HepG2 (cell line): ENCODE results near the gene COASY. TPM values are rescaled to one million over a fixed set of nuclear protein-coding genes. Genes with fewer than 3 reads are reported as not detected.

Experiments
- GATA4 ChIP-seq: sonication (generic); IDR thresholded peaks from 2 replicates; pipeline ENCODE4 v1.6.1; 2016; ENCODE audit warnings: antibody characterized with exemption, low read depth, borderline replicate concordance
- HNRNPL ChIP-seq: fragments of 200-400 bp; formaldehyde crosslinking; IDR thresholded peaks from 2 replicates; pipeline ENCODE4 v1.6.1; 2017; ENCODE audit warnings: mild to moderate bottlenecking, low read depth, low read length
- IKZF4 ChIP-seq: sonication (generic); formaldehyde crosslinking; IDR thresholded peaks from 2 replicates; pipeline ENCODE4 v1.5.1; 2020; ENCODE audit warnings: borderline replicate concordance, mild to moderate bottlenecking, low read depth, missing genetic modification reagents; ENCODE audit errors: not compliant biosample characterization
- NFIB ChIP-seq: sonication (generic); formaldehyde crosslinking; IDR thresholded peaks from 2 replicates; pipeline ENCODE4 v1.9.0; 2021; ENCODE audit warnings: missing genetic modification reagents, mild to moderate bottlenecking, borderline replicate concordance
- RXRB ChIP-seq: IDR thresholded peaks from 2 replicates; pipeline ENCODE4 v1.6.1; 2016; ENCODE audit warnings: borderline replicate concordance, missing genetic modification reagents, missing compliant biosample characterization
- ZBTB7B ChIP-seq: sonication (generic); formaldehyde crosslinking; IDR thresholded peaks from 2 replicates; pipeline ENCODE4 v1.4.0; 2020; ENCODE audit warnings: missing genetic modification reagents
- ZC3H13 ChIP-seq: sonication (generic); formaldehyde crosslinking; IDR thresholded peaks from 2 replicates; pipeline ENCODE4 v1.8.1; 2023; ENCODE audit warnings: mild to moderate bottlenecking, missing genetic modification reagents, moderate library complexity
- ZKSCAN8 ChIP-seq: IDR thresholded peaks from 2 replicates; pipeline ENCODE4 v1.6.1; 2016; ENCODE audit warnings: borderline replicate concordance, missing genetic modification reagents, missing compliant biosample characterization
- ZMYM3 ChIP-seq: sonication (generic); formaldehyde crosslinking; IDR thresholded peaks from 2 replicates; pipeline ENCODE4 v1.5.1; 2020; ENCODE audit warnings: mild to moderate bottlenecking, missing genetic modification reagents
- ZNF317 ChIP-seq: sonication (generic); formaldehyde crosslinking; IDR thresholded peaks from 2 replicates; pipeline ENCODE4 v1.5.0; 2020; ENCODE audit warnings: mild to moderate bottlenecking, missing genetic modification reagents
- ZNF567 ChIP-seq: sonication (generic); formaldehyde crosslinking; IDR thresholded peaks from 2 replicates; pipeline ENCODE4 v1.8.1; 2023; ENCODE audit warnings: mild to moderate bottlenecking, missing genetic modification reagents, borderline replicate concordance
- ZNF772 ChIP-seq: sonication (generic); formaldehyde crosslinking; IDR thresholded peaks from 2 replicates; pipeline ENCODE4 v1.5.0; 2020; ENCODE audit warnings: mild to moderate bottlenecking, missing genetic modification reagents
- ZNF773 ChIP-seq: sonication (generic); formaldehyde crosslinking; IDR thresholded peaks from 2 replicates; pipeline ENCODE4 v1.4.0; 2020; ENCODE audit warnings: missing genetic modification reagents, borderline replicate concordance
- ZNF850 ChIP-seq: sonication (generic); formaldehyde crosslinking; conservative IDR thresholded peaks from 2 replicates; pipeline ENCODE4 v1.9.0; 2021; ENCODE audit warnings: mild to moderate bottlenecking, missing genetic modification reagents
- polyA plus RNA-seq, 8 experiments: library from polyadenylated mRNA; depleted of rRNA in 3 of 8; stranded (reverse) in 7 of 8; unstranded in 1 of 8; fragments of >200 nt; fragmentation: Illumina TruSeq in 4 of 8; extraction: Trizol in 4 of 8; gene quantifications; 2 replicates each; pipeline versions ENCODE4 v1.2.1 to v1.2.3, GENCODE V29; 2011 to 2016; ENCODE audit warnings: low read depth in 4 of 8, missing spikeins in 1 of 8, mixed read lengths in 1 of 8; ENCODE audit not compliant: insufficient read depth in 1 of 8
- total RNA-seq, 5 experiments: library from RNA; depleted of rRNA; stranded (reverse); fragments of >200 nt; fragmentation: Illumina TruSeq; extraction: Trizol; gene quantifications; 2 replicates each; pipeline ENCODE4 v1.2.3, GENCODE V29; 2016; ENCODE audit warnings: low read depth in 1 of 5
- TF ChIP-seq, protein P1 (sequence below): sonication (generic); formaldehyde crosslinking; IDR thresholded peaks from 2 replicates; pipeline ENCODE4 v1.4.0; 2020; ENCODE audit warnings: missing genetic modification reagents
- TF ChIP-seq, protein P2 (sequence below): sonication (generic); formaldehyde crosslinking; IDR thresholded peaks from 2 replicates; pipeline ENCODE4 v1.5.0; 2020; ENCODE audit warnings: mild to moderate bottlenecking, missing genetic modification reagents, moderate library complexity
- TF ChIP-seq, protein P3 (sequence below): sonication (generic); formaldehyde crosslinking; IDR thresholded peaks from 2 replicates; pipeline ENCODE4 v1.4.0; 2020; ENCODE audit warnings: missing genetic modification reagents
- TF ChIP-seq, protein P4 (sequence below): sonication (generic); formaldehyde crosslinking; IDR thresholded peaks from 2 replicates; pipeline ENCODE4 v1.5.1; 2020; ENCODE audit warnings: mild to moderate bottlenecking, missing genetic modification reagents, moderate library complexity

COASY gene
- total and polyA plus RNA-seq, 2 of the 13 experiments (the other 11 are each of a cell fraction or from before 2014, with no cell fraction given): 90.7 to 125 TPM

DNA sequence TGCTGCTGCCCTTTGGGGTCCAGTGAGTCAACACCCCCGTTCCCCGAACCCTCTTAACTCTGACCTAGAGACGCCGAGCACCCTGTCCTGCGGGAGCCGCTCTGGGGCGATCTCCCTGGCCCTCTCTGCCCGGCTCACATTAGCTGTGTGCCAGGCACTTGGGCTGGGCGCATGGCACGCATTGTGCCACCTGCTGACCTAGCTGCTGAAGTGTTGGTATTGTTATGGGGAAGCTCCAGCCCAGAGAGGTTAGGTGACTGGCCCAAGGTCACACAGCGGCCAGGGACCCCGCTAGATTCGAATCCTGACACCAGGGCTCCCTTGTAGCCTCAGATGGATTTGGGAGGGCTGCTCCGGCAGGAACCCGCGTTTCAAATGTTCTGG lies 8.1 kb upstream of the COASY start (continued):
- TF ChIP-seq, protein P1, sequence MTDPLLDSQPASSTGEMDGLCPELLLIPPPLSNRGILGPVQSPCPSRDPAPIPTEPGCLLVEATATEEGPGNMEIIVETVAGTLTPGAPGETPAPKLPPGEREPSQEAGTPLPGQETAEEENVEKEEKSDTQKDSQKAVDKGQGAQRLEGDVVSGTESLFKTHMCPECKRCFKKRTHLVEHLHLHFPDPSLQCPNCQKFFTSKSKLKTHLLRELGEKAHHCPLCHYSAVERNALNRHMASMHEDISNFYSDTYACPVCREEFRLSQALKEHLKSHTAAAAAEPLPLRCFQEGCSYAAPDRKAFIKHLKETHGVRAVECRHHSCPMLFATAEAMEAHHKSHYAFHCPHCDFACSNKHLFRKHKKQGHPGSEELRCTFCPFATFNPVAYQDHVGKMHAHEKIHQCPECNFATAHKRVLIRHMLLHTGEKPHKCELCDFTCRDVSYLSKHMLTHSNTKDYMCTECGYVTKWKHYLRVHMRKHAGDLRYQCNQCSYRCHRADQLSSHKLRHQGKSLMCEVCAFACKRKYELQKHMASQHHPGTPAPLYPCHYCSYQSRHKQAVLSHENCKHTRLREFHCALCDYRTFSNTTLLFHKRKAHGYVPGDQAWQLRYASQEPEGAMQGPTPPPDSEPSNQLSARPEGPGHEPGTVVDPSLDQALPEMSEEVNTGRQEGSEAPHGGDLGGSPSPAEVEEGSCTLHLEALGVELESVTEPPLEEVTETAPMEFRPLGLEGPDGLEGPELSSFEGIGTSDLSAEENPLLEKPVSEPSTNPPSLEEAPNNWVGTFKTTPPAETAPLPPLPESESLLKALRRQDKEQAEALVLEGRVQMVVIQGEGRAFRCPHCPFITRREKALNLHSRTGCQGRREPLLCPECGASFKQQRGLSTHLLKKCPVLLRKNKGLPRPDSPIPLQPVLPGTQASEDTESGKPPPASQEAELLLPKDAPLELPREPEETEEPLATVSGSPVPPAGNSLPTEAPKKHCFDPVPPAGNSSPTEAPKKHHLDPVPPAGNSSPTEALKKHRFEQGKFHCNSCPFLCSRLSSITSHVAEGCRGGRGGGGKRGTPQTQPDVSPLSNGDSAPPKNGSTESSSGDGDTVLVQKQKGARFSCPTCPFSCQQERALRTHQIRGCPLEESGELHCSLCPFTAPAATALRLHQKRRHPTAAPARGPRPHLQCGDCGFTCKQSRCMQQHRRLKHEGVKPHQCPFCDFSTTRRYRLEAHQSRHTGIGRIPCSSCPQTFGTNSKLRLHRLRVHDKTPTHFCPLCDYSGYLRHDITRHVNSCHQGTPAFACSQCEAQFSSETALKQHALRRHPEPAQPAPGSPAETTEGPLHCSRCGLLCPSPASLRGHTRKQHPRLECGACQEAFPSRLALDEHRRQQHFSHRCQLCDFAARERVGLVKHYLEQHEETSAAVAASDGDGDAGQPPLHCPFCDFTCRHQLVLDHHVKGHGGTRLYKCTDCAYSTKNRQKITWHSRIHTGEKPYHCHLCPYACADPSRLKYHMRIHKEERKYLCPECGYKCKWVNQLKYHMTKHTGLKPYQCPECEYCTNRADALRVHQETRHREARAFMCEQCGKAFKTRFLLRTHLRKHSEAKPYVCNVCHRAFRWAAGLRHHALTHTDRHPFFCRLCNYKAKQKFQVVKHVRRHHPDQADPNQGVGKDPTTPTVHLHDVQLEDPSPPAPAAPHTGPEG (CRISPR knock-in tag): no peak
- TF ChIP-seq, protein P2, sequence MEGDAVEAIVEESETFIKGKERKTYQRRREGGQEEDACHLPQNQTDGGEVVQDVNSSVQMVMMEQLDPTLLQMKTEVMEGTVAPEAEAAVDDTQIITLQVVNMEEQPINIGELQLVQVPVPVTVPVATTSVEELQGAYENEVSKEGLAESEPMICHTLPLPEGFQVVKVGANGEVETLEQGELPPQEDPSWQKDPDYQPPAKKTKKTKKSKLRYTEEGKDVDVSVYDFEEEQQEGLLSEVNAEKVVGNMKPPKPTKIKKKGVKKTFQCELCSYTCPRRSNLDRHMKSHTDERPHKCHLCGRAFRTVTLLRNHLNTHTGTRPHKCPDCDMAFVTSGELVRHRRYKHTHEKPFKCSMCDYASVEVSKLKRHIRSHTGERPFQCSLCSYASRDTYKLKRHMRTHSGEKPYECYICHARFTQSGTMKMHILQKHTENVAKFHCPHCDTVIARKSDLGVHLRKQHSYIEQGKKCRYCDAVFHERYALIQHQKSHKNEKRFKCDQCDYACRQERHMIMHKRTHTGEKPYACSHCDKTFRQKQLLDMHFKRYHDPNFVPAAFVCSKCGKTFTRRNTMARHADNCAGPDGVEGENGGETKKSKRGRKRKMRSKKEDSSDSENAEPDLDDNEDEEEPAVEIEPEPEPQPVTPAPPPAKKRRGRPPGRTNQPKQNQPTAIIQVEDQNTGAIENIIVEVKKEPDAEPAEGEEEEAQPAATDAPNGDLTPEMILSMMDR (CRISPR knock-in tag): peak; percentile 15; the same call in 1 of the 2 replicates
- no peak for TF ChIP-seq ZNF772 (CRISPR knock-in tag)
- no peak for TF ChIP-seq GATA4
- no peak for TF ChIP-seq ZNF567 (CRISPR knock-in tag)
- TF ChIP-seq, protein P3, sequence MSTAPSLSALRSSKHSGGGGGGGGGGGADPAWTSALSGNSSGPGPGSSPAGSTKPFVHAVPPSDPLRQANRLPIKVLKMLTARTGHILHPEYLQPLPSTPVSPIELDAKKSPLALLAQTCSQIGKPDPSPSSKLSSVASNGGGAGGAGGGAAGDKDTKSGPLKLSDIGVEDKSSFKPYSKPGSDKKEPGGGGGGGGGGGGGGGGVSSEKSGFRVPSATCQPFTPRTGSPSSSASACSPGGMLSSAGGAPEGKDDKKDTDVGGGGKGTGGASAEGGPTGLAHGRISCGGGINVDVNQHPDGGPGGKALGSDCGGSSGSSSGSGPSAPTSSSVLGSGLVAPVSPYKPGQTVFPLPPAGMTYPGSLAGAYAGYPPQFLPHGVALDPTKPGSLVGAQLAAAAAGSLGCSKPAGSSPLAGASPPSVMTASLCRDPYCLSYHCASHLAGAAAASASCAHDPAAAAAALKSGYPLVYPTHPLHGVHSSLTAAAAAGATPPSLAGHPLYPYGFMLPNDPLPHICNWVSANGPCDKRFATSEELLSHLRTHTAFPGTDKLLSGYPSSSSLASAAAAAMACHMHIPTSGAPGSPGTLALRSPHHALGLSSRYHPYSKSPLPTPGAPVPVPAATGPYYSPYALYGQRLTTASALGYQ (CRISPR knock-in tag): no peak
- no peak for TF ChIP-seq ZKSCAN8 (CRISPR knock-in tag)
- TF ChIP-seq ZMYM3: peak; percentile 97
- no peak for TF ChIP-seq NFIB (CRISPR knock-in tag)
- 0 out of 2 replicates have a peak, but pooled peaks have one; percentile 23 for TF ChIP-seq ZBTB7B (CRISPR knock-in tag)
- no peak for TF ChIP-seq ZNF773 (CRISPR knock-in tag)
- 0 out of 2 replicates have a peak, but pooled peaks have one; percentile 9 for TF ChIP-seq ZC3H13 (CRISPR knock-in tag)
- no peak for TF ChIP-seq ZNF850 (CRISPR knock-in tag)
- 0 out of 2 replicates have a peak, but pooled peaks have one; percentile 13 for TF ChIP-seq ZNF317 (CRISPR knock-in tag)
- TF ChIP-seq, protein P4, sequence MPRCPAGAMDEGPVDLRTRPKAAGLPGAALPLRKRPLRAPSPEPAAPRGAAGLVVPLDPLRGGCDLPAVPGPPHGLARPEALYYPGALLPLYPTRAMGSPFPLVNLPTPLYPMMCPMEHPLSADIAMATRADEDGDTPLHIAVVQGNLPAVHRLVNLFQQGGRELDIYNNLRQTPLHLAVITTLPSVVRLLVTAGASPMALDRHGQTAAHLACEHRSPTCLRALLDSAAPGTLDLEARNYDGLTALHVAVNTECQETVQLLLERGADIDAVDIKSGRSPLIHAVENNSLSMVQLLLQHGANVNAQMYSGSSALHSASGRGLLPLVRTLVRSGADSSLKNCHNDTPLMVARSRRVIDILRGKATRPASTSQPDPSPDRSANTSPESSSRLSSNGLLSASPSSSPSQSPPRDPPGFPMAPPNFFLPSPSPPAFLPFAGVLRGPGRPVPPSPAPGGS: no peak
- no peak for TF ChIP-seq IKZF4 (CRISPR knock-in tag)
- TF ChIP-seq HNRNPL: peak; percentile 96
- TF ChIP-seq RXRB (CRISPR knock-in tag): no peak
